GM12878 (cell line): ENCODE results near the gene ADH1C. TPM values are rescaled to one million over a fixed set of nuclear protein-coding genes. Genes with fewer than 3 reads are reported as not detected.

Experiments used
- BCL3 ChIP-seq: IDR thresholded peaks from 2 replicates; pipeline ENCODE4 v1.6.1; 2011; ENCODE audit warnings: borderline replicate concordance, low read depth, mild to moderate bottlenecking, moderate library complexity, low read length; ENCODE audit not compliant: insufficient read depth, poor library complexity, severe bottlenecking
- FOS ChIP-seq: IDR thresholded peaks from 3 replicates; pipeline ENCODE4 v1.6.1; 2011; ENCODE audit warnings: borderline replicate concordance; ENCODE audit not compliant: insufficient read length; ENCODE audit errors: extremely low read depth
- NFYA ChIP-seq: IDR thresholded peaks from 2 replicates; pipeline ENCODE4 v1.6.1; 2011; ENCODE audit warnings: low read depth, mild to moderate bottlenecking, low read length, improper control_type of control experiment, borderline replicate concordance
- RFX5 ChIP-seq: IDR thresholded peaks from 2 replicates; pipeline ENCODE4 v1.6.1; 2011; ENCODE audit warnings: low read depth, low read length, improper control_type of control experiment
- YY1 ChIP-seq: IDR thresholded peaks from 2 replicates; pipeline ENCODE4 v1.6.1; 2011; ENCODE audit warnings: low read depth, mild to moderate bottlenecking, low read length
- polyA plus RNA-seq, 11 experiments: library from polyadenylated mRNA; depleted of rRNA in 4 of 11; unstranded in 6 of 11; stranded (reverse) in 5 of 11; fragments of >200 nt; fragmentation: Nextera tagmentation in 4 of 11; fragmentation: Illumina TruSeq in 1 of 11; extraction: Ambion mirVana in 4 of 11; extraction: Trizol in 1 of 11; gene quantifications; 1 replicate in 1 of 11; 2 replicates in 10 of 11; pipeline versions ENCODE4 v1.2.1 to v1.2.3, GENCODE V29; 2011 to 2016; ENCODE audit warnings: inconsistent platforms in 2 of 11, missing spikeins in 2 of 11, low read depth in 1 of 11
- total RNA-seq, 4 experiments: library from RNA; depleted of rRNA in 3 of 4; stranded (reverse); fragments of >200 nt in 3 of 4; fragmentation: Illumina TruSeq in 1 of 4; extraction: Trizol in 1 of 4; gene quantifications; 2 replicates each; pipeline versions ENCODE4 v1.2.1 to v1.2.3, GENCODE V29; 2013 to 2021
- TF ChIP-seq, protein P1 (sequence below): fragments of 450-650 bp; conservative IDR thresholded peaks from 2 replicates; pipeline ENCODE4 v1.6.1; 2017; ENCODE audit warnings: mild to moderate bottlenecking, moderate library complexity
- TF ChIP-seq, protein P2 (sequence below): fragments of 450-650 bp; IDR thresholded peaks from 2 replicates; pipeline ENCODE4 v1.6.1; 2017; ENCODE audit warnings: low read depth, mild to moderate bottlenecking, moderate library complexity
- TF ChIP-seq, protein P3 (sequence below): fragments of 450-650 bp; formaldehyde crosslinking; IDR thresholded peaks from 2 replicates; pipeline ENCODE4 v1.4.0; 2020; ENCODE audit warnings: mild to moderate bottlenecking, moderate library complexity

The ADH1C gene
- total and polyA plus RNA-seq, 10 of the 15 experiments (the other 5 are each of a cell fraction or from before 2014, with no cell fraction given): 0.04 to 1.1 (median 0.10) TPM; not detected in 3

DNA sequence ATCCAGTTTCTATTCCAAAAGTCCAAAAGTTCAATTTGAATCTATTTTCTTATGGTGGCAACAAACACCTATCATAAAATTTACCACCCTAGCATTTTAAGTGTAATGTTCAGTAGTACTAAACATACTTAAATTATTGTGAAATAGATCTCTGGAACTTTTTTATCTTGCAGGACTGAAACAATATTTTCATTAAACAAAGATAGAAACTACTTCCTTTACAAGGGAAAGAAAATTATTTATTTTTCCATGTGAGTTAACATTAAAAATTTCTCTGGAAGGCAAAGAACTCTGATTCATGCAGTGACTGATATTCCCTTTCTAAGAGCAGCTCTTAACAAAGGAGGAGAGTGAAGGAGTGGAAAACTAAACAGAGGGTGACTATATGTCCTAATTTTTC lies 42.4 kb upstream of the ADH1C start (continued):
- TF ChIP-seq, protein P1, sequence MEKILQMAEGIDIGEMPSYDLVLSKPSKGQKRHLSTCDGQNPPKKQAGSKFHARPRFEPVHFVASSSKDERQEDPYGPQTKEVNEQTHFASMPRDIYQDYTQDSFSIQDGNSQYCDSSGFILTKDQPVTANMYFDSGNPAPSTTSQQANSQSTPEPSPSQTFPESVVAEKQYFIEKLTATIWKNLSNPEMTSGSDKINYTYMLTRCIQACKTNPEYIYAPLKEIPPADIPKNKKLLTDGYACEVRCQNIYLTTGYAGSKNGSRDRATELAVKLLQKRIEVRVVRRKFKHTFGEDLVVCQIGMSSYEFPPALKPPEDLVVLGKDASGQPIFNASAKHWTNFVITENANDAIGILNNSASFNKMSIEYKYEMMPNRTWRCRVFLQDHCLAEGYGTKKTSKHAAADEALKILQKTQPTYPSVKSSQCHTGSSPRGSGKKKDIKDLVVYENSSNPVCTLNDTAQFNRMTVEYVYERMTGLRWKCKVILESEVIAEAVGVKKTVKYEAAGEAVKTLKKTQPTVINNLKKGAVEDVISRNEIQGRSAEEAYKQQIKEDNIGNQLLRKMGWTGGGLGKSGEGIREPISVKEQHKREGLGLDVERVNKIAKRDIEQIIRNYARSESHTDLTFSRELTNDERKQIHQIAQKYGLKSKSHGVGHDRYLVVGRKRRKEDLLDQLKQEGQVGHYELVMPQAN: no peak
- no peak for TF ChIP-seq RFX5
- no peak for TF ChIP-seq NFYA
- no peak for TF ChIP-seq BCL3
- TF ChIP-seq YY1: no peak
- no peak for TF ChIP-seq FOS
- TF ChIP-seq, protein P2, sequence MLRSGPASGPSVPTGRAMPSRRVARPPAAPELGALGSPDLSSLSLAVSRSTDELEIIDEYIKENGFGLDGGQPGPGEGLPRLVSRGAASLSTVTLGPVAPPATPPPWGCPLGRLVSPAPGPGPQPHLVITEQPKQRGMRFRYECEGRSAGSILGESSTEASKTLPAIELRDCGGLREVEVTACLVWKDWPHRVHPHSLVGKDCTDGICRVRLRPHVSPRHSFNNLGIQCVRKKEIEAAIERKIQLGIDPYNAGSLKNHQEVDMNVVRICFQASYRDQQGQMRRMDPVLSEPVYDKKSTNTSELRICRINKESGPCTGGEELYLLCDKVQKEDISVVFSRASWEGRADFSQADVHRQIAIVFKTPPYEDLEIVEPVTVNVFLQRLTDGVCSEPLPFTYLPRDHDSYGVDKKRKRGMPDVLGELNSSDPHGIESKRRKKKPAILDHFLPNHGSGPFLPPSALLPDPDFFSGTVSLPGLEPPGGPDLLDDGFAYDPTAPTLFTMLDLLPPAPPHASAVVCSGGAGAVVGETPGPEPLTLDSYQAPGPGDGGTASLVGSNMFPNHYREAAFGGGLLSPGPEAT: no peak
- TF ChIP-seq, protein P3, sequence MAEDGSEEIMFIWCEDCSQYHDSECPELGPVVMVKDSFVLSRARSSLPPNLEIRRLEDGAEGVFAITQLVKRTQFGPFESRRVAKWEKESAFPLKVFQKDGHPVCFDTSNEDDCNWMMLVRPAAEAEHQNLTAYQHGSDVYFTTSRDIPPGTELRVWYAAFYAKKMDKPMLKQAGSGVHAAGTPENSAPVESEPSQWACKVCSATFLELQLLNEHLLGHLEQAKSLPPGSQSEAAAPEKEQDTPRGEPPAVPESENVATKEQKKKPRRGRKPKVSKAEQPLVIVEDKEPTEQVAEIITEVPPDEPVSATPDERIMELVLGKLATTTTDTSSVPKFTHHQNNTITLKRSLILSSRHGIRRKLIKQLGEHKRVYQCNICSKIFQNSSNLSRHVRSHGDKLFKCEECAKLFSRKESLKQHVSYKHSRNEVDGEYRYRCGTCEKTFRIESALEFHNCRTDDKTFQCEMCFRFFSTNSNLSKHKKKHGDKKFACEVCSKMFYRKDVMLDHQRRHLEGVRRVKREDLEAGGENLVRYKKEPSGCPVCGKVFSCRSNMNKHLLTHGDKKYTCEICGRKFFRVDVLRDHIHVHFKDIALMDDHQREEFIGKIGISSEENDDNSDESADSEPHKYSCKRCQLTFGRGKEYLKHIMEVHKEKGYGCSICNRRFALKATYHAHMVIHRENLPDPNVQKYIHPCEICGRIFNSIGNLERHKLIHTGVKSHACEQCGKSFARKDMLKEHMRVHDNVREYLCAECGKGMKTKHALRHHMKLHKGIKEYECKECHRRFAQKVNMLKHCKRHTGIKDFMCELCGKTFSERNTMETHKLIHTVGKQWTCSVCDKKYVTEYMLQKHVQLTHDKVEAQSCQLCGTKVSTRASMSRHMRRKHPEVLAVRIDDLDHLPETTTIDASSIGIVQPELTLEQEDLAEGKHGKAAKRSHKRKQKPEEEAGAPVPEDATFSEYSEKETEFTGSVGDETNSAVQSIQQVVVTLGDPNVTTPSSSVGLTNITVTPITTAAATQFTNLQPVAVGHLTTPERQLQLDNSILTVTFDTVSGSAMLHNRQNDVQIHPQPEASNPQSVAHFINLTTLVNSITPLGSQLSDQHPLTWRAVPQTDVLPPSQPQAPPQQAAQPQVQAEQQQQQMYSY: no peak
